ENCODE data around the gene SP4.

Gene SP4

GRCh38 chr7:21427871-21428658 lies at the start of gene SP4:
Gene SP4, plus strand, starts transcription at chr7:21428083. Its CDS starts 169 bp downstream, at chr7:21428252.
- DNase-seq (ENCODE audit: low read depth, low spot score), result peak; percentile 91

DNA sequence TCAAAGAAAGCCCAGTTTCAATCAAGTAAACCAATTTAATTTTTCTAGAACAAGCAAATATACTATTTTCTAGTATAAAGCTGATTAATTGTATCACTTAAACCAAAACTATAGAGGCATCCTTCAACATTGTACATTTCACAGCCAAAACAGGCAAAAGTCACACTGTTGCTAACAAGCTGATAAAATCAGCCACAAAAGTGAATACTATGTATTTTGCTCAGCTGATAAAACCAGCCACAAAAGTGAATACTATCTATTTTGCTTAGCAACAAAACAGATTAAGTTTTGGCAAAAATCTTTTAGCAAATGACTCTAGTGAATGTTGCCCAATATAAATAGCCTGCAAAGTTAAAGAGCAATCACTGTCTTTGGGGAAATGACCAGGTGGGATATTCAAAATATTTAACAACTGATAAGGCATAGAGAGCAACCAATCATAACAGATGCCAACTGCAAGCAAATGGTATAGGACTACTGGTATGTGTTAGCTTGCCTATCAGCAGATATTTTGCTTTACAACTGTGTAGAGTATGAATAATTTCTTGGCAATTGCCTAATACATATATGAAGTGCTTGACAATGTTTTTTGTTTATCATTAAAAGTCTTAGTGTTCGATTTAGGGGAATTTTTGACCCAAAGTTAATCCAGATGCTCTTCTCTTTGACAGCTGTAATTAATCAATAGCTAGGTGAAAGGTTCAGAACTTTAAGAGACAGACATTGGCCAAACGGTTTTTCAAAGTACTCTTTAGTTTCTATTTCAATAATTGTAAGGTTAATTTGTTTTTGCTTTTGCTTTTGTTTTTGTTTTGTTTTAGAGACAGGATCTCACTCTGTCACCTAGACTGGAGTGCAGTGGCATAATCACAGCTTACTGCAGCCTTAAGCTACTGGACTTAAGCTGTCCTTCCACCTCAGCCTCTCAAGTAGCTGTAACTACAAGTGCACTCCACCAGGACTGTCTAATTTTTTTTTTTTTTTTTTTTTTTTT lies 44.4 kb upstream of the SP4 start:
- no peak for DNase-seq (ENCODE audit: low read depth, low spot score)

DNA sequence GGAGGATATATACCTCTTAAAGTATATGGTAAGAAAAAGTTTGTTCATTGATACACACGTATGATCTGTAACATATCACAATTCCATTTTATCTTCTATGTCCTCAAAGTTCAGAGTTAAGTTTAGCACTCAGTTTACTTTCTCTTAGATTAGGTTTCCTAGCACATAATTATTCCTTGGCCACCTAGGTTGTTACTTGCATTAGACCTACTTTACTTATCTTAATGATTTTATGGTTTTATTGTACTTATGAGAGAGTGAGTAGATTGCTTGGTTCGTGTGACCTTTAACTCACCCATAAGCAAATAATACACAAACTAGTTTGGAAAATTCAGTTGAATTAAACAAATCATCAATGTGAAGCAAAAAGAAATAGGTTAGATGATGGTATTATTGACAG lies 33.9 kb upstream of the SP4 start:
- no peak for DNase-seq (ENCODE audit: low read depth, low spot score)

DNA sequence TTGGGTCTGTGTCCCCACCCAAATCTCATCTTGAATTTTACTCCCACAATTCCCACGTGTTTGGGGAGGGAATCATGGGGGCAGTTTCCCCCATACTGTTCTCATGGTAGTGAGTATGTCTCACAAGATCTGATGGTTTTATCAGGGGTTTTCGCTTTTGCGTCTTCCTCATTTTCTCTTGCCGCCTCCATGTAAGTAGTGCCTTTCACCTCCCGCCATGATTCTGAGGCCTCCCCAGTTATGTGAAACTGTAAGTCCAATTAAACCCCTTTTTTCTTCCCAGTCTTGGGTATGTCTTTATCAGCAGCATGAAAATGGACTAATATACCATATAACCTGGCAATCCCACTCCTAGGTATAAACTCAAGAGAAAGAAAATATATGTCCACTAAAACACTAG lies 25.9 kb upstream of the SP4 start:
- no peak for DNase-seq (ENCODE audit: low read depth, low spot score)

DNA sequence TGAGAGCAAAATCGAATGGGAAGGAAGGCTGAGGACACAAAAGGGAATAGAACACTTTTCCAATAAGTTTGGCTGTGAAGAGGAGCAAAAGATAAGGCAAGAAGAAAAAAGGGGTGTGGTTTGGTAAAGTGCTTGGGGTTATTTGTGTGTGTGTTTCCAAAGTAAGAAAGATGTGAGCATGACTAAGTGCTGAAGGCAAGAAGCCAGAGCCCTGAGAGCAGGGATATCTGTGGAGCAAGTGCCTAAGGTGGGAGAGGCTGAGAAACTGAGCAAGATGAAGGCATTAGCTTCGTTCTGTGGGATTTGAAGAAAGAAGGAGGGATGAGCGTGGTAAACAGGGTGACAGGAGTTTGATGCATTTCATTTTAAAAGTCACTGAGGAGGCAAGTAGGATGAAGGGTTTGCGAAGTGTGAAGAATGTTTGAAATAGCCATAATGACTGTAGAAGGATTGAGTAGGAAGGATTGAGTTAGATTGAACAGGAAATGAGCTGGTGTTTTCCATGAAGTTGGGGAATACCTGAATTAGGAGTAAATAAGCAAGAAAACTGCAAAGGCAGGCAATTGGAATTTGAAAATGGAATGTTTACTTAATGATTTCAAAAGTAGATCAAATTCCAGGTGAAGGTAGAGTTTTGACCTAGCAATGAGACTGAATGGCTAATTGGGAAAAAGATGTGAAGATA lies 19.9 kb upstream of the SP4 start:
- no peak for DNase-seq (ENCODE audit: low read depth, low spot score)

DNA sequence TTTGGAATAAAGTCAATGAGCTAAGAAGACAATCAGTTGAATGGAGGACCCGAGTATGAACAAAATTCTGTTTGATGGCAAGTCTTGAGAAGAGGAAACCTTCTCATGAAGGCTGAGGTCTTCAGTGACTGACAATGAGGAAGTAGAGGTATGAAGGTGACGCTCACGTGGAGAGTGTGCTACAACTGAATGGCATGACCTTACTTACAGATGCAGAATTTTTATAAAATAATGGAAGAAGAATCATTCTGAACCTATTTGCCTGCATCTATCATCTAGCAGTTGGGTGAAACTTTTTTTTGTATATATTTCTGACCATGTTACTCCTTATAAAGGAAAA lies 19.4 kb upstream of the SP4 start:
- DNase-seq (ENCODE audit: low read depth, low spot score), result no peak

- DNase-seq (ENCODE audit: low read depth, low spot score), result no peak
Observed at GRCh38 chr7:21412410-21412851, 15.5 kb upstream of the SP4 start.

DNA sequence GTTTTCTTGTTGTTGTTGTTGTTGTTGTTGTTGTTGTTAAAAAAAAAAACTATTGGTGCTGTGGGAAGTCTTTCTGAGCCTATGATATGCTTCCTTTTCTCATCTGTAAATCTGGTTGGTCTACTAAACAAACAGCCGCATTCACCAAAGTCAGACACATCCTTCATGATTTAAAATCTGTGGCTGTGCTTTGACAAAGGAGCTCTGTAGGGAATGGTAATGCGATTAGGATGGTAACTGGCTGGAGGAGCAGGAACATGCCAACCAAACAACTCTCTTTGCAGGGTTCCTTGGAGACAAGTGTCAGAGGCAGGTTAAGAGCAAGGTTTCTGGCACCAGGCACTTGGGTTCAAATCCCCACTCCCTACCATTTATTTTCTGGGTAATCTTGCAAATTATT lies 14.9 kb upstream of the SP4 start:
- DNase-seq (ENCODE audit: low read depth, low spot score), result no peak

- no peak for DNase-seq (ENCODE audit: low read depth, low spot score)
Observed at GRCh38 chr7:21413502-21413901, 14.4 kb upstream of the SP4 start.

DNA sequence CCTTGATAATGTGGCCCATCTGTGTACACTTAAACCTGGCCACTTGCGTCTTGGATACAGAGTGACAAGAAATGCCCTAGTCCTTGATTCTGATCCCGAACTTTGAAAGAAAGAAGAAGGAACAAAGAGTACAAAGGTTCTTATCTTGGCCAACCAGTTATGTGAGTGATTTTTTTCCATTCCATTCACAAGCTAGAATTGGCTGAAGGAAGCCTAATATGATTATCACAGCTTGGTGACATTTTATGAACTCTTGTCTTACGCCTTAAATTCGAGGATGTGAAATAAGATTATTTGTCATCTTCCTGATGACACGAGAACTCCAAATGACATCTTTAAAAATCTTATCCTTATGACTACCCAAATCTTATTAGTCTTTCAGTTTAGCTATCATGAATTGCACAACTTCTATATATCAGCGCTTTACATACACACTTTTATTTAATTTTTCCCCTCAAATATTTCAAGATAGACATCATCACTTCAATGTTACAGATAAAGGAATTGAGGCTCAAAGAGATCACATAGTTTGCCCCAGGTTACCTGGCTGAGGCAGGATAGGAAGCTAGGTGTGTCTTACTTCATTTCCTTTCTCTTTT lies 13.0 kb upstream of the SP4 start:
- no peak for DNase-seq (ENCODE audit: low read depth, low spot score)

- DNase-seq (ENCODE audit: low read depth, low spot score), result no peak
Observed at GRCh38 chr7:21417647-21418046, 10.2 kb upstream of the SP4 start.

GRCh38 chr7:21422751-21423150 lies 5.1 kb upstream of the SP4 start:
- no peak for DNase-seq (ENCODE audit: low read depth, low spot score)

GRCh38 chr7:21425290-21425689 lies 2.6 kb upstream of the SP4 start:
- no peak for DNase-seq (ENCODE audit: low read depth, low spot score)

- no peak for DNase-seq (ENCODE audit: low read depth, low spot score)
Observed at GRCh38 chr7:21426286-21427181, 1.3 kb upstream of the SP4 start.

- peak; percentile 100 for DNase-seq (ENCODE audit: low read depth, low spot score)
Observed at GRCh38 chr7:21427182-21427870, 557 bp upstream of the SP4 start.

GRCh38 chr7:21428659-21428941 lies 717 bp downstream of the SP4 start:
- no peak for DNase-seq (ENCODE audit: low read depth, low spot score)

DNA sequence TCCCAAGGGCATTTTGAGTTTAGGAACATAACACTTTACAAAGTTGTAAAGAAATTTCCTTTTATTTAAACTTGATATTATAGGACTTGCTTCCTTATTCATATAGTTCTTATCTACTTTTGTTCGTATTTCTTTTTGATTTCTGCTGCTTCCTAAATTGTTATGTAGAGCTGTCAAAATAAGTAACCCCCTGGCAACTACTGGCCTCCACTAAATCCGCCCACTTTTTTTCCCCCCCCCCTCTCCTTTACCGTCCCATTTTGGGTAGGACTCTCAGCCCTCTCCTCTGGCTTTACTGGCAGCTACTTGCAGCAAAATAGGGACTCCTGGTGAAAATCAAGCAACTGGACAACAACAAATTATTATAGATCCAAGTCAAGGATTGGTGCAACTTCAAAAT lies 1.1 kb downstream of the SP4 start:
- peak; percentile 3 for DNase-seq (ENCODE audit: low read depth, low spot score)

GRCh38 chr7:21429786-21430574 lies 2.1 kb downstream of the SP4 start:
- peak; percentile 27 for DNase-seq (ENCODE audit: low read depth, low spot score)

- no peak for DNase-seq (ENCODE audit: low read depth, low spot score)
Observed at GRCh38 chr7:21430575-21430954, 2.7 kb downstream of the SP4 start.
